ENCODE data around the gene FARSA.

FARSA gene

DNA sequence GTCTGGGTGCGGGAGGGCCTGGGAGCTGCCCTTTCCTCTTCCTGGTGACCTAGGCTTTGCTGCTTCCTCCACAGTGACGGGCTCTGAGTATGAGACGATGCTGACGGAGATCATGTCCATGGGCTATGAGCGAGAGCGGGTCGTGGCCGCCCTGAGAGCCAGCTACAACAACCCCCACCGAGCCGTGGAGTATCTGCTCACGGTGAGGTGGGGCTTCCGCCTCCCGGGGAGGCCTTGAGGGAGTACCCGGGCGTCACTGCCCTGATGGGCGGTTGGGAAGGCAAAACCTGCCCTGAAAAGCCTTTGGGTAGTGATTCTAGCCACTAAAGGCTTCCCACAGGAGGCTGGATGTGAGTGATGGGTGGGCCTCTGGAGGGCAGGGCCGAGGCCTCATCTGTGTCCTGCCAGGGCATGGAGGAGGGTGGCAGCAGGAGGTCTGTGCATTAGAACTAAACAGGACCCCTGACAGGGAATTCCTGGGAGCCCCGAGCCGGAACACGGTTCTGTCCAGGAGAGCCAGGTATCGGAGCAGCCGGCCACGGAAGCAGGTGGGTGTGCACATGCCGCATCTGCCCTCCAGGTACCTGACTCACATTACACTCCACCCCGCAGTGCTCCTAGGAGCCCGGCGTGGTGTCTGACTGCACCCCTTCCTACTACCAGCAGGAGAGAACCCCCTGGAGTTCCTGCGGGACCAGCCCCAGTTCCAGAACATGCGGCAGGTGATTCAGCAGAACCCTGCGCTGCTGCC, 15.3 kb upstream of the FARSA start:
- no peak for DNase-seq (ENCODE audit: extremely low spot score)
- POLR2A ChIA-PET, result interaction anchor here (1.2 kb wide), 1 partner anchor 10 kb away, joined by 5 read pairs; the partner anchor contains the start of gene CALR
- TF ChIP-seq, protein P1, sequence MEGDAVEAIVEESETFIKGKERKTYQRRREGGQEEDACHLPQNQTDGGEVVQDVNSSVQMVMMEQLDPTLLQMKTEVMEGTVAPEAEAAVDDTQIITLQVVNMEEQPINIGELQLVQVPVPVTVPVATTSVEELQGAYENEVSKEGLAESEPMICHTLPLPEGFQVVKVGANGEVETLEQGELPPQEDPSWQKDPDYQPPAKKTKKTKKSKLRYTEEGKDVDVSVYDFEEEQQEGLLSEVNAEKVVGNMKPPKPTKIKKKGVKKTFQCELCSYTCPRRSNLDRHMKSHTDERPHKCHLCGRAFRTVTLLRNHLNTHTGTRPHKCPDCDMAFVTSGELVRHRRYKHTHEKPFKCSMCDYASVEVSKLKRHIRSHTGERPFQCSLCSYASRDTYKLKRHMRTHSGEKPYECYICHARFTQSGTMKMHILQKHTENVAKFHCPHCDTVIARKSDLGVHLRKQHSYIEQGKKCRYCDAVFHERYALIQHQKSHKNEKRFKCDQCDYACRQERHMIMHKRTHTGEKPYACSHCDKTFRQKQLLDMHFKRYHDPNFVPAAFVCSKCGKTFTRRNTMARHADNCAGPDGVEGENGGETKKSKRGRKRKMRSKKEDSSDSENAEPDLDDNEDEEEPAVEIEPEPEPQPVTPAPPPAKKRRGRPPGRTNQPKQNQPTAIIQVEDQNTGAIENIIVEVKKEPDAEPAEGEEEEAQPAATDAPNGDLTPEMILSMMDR (IDR thresholded peaks at IDR 0.05; ENCODE audit: control extremely low read depth, extremely low read depth, low read depth, missing control alignments), result no peak
- CTCF ChIA-PET, result interaction anchor here (1.8 to 2.6 kb wide), 2 partner anchors 17 kb away, joined by 12 to 13 read pairs; no protein-coding TSS in a partner anchor

GRCh38 chr19:12947702-12948611, 14.4 kb upstream of the FARSA start:
- CTCF ChIA-PET, result interaction anchor here (1.8 kb wide), 1 partner anchor 18 kb away, joined by 13 read pairs; no protein-coding TSS in a partner anchor
- POLR2A ChIA-PET, result interaction anchor here (0.6 to 1.2 kb wide), 2 partner anchors 9 to 1625 kb away, joined by 4 to 5 read pairs; partner anchors contain the start of gene CALR
- TF ChIP-seq, protein P1 (IDR thresholded peaks at IDR 0.05; ENCODE audit: control extremely low read depth, extremely low read depth, low read depth, missing control alignments), result no peak
- DNase-seq (ENCODE audit: extremely low spot score), result no peak

- DNase-seq (ENCODE audit: extremely low spot score), result no peak
- CTCF ChIA-PET, result interaction anchor here (1.4 to 1.8 kb wide), 2 partner anchors 19 kb away, joined by 5 to 13 read pairs; no protein-coding TSS in a partner anchor
- POLR2A ChIA-PET, result interaction anchor here (0.6 to 0.9 kb wide), 3 partner anchors 9 to 1626 kb away, joined by 4 to 7 read pairs (median 4); partner anchors contain the start of gene GADD45GIP1
- TF ChIP-seq, protein P1 (IDR thresholded peaks at IDR 0.05; ENCODE audit: control extremely low read depth, extremely low read depth, low read depth, missing control alignments), result no peak
Observed at GRCh38 chr19:12946731-12947496, 13.4 kb upstream of the FARSA start.

DNA sequence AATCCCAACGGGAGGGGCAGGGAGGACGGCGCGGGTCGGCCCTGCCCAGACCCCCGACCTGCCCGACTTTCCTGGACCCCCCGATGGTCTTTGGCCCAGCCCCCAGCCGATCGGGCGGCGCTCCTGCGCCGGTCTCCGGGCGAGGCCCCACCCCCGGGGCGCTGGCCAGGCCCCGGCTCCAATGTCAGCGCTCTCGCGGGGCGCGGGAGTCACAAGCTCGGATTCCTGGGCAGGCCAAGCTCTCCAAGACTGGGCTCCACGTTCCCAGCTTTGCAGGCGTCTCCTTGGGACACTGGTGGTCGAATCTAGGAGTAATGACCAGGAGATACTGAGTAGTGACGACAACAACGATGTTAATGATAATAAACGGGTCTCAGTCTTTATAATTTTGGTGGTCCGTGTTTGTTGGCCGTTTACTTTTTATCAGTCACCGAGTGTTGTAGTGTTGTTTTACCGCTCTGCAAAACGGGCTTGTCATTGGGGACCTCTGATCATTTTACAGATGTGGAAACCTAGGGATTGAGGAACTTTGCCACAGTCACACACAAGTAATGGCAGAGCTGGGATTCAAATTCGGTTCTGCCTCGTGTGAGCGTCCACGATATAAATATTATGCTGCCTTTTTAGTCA, 12.7 kb upstream of the FARSA start:
- TF ChIP-seq, protein P1 (IDR thresholded peaks at IDR 0.05; ENCODE audit: control extremely low read depth, extremely low read depth, low read depth, missing control alignments), result no peak
- peak; percentile 67 for DNase-seq (ENCODE audit: extremely low spot score)
- CTCF ChIA-PET, result interaction anchor here (1.4 kb wide), 1 partner anchor 19 kb away, joined by 5 read pairs; no protein-coding TSS in a partner anchor
- POLR2A ChIA-PET, result interaction anchor here (0.6 to 0.9 kb wide), 2 partner anchors 10 to 25 kb away, joined by 4 to 7 read pairs; partner anchors contain the start of gene GADD45GIP1

- POLR2A ChIA-PET, result interaction anchor here (0.9 kb wide), 1 partner anchor 11 kb away, joined by 7 read pairs; the partner anchor contains the start of gene GADD45GIP1
- TF ChIP-seq, protein P1 (IDR thresholded peaks at IDR 0.05; ENCODE audit: control extremely low read depth, extremely low read depth, low read depth, missing control alignments), result no peak
- CTCF ChIA-PET, result interaction anchor here (1.4 kb wide), 1 partner anchor 20 kb away, joined by 5 read pairs; no protein-coding TSS in a partner anchor
- DNase-seq (ENCODE audit: extremely low spot score), result peak; percentile 95
Observed at GRCh38 chr19:12945479-12946091, 12.1 kb upstream of the FARSA start, which contains the start of gene RAD23A. RAD23A (plus strand) TSS chr19:12945862; CDS start chr19:12945949, 87 bp downstream.

Measured in GM10248 (cell line).